Activated gamma-delta T cell (primary cell): ENCODE data around the gene EPB42.
"Not testable (repeated sequence)": the region's sequence is repeated elsewhere in the genome, so short reads cannot be mapped to it uniquely, and the experiment has no call there.

Source experiments
- DNase-seq: peaks from one replicate; lab custom pipeline; 2025; lab: John Stamatoyannopoulos, UW

Gene EPB42

DNA sequence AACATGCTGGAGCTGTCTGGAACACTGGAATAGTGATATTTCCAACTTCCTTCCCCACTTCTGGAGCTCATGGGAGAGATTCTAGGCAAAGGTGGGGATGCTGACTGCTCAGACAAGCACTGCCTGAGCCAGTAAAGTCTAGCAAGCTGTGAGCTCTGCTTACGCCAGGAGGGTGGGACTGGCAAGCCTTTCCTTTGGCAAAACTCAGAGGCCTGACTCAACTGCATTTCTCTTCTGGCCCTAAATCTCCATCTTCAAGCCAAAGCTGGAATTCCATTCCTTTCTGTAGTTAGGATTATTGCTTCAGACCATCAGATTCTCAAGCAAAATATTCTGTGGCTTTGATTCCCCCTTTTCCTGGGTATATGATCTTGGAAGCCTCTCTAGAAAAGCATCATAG is 20.3 kb upstream of the EPB42 start:
- DNase-seq, result no peak

DNA sequence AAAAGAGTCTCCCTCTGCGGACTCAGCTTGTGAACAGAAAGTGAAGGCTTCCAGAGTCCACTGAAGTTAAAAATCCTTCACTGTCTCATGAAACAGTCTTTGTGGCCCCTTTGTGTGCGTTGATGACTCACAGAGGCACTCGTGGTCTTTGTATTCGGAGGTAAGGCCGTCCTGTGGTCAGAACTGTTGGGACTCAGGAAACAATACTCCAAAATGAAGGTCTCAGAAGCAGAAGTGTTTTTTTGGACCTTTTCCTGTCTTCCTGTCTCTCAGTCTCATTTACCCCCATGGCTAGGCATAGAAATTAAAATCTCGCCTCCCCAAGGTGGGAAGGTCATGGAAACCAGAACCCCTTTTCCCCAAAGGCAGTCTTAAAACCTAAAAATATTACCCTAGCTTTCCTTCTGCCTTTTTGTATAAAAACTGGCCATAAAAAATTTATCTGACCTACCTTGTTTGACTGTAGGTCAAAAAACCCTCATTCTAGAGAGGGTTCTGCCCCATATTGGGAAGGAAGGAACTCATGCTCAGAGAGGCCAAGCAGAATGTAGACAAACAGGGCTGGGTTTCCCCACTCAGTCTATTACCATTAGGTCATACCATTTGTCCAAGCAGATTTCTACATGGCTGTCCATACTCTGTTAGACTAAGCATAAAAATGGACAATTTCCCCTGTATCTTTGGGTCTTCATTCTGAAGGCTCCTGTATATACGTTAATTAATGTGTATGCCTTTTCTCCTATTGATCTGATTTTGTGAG is 19.1 kb upstream of the EPB42 start:
- no peak for DNase-seq

GRCh38 chr15:43238671-43239131 is 17.9 kb upstream of the EPB42 start:
- no peak for DNase-seq

DNA sequence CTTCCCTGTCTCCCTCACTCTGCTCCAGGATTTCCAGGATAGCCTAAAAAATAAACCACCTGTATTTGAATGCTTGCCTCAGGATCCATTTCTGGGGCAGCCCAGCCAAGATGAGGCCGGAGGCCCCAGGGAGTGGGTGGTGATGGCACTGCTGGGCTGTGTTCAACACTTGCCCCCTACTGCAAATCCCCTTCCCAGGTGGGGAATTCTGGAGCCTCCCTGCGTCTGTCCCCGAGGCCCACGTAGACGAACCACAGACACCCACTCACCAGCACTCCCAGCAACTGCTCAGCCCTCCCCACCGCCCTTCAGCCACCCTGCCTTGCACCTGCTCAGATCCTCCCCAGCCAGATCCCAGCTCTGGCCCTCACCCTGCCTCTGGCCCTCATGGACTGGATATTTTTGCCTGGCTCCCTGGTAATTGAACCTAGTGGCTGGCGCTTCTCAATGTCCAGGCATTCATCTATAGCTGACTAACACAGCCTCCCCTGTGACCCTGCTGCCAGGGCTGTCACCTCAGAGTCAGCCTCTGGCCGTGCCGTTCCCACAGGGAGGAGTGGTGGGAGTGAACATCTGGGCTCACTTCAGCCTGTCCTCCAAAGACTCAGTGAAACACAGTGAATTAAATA is 17.1 kb upstream of the EPB42 start:
- DNase-seq, result no peak

- DNase-seq, result no peak
Observed at GRCh38 chr15:43235536-43235935, 14.7 kb upstream of the EPB42 start.

- no peak for DNase-seq
Observed at GRCh38 chr15:43232289-43232874, 11.6 kb upstream of the EPB42 start.

DNA sequence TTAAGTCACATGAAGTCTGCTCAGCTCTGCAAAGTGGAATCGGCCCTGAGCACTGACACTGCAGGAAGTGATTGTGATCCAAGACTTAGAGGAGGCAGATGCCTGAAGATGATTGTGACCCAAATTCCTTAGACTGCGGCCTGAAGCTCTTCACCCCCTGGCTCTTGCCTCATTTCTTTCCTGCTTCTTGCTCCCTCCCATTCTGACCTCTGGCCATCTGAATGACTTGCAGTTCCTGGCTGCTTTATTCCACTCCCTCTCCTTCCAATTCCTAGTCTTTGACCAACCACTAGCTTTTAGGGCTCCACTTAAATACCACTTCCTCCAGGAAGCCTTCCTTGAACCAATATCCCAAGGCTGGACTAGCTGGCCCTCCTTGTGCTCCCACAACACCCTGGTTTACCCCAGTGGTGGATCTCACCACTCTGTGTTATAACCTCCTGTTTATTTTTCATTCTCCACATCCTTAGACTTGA is 9.9 kb upstream of the EPB42 start:
- DNase-seq, result no peak

- DNase-seq, result no peak
Observed at GRCh38 chr15:43229977-43230376, 9.2 kb upstream of the EPB42 start.

DNA sequence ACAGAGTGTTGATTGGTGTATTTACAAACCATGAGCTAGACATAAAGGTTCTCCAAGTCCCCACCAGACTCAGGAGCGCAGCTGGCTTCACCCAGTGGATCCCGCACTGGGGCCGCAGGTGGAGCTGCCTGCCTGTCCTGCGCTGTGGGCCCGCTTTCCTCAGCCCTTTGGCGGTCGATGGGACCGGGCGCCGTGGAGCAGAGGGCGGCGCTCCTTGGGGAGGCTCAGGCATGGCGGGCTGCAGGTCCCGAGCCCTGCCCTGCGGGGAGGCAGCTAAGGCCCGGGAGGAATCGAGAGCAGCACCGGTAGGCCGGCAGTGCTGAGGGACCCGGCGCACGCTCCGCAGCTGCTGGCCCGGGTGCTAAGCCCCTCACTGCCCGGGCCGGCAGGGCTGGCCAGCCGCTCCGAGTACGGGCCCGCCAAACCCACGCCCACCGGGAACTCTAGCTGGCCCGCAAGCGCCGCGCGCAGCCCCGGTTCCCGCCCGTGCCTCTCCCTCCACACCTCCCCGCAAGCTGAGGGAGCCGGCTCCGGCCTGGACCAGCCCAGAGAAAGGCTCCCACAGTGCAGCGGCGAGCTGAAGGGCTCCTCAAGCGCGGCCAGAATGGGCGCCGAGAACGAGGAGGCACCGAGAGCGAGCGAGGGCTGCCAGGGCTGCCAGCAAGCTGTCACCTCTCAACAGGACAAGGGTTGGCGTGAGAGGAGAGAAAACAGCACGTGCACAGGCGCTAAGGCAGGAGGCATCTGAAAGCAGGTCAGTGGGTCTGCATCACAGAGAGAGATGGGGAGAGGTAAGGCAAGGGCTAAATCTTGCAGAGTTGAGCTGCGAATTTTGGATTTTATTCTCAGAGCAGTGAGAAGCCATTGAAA is 5.9 kb upstream of the EPB42 start:
- no peak for DNase-seq

DNA sequence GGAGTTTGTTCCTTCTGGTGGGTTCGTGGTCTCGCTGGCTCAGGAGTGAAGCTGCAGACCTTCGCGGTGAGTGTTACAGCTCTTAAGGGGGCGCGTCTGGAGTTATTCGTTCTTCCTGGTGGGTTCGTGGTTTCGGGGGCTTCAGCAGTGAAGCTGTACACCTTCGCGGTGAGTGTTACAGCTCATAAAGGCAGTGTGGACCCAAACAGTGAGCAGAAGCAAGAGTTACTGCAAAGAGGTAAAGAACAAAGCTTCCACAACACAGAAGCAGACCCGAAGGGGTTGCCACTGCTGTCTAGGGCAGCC is 5.1 kb upstream of the EPB42 start:
- DNase-seq, result not testable (repeated sequence)

GRCh38 chr15:43225201-43225949 is 4.6 kb upstream of the EPB42 start:
- no peak for DNase-seq

GRCh38 chr15:43221422-43221821 is 604 bp upstream of the EPB42 start:
- no peak for DNase-seq

DNA sequence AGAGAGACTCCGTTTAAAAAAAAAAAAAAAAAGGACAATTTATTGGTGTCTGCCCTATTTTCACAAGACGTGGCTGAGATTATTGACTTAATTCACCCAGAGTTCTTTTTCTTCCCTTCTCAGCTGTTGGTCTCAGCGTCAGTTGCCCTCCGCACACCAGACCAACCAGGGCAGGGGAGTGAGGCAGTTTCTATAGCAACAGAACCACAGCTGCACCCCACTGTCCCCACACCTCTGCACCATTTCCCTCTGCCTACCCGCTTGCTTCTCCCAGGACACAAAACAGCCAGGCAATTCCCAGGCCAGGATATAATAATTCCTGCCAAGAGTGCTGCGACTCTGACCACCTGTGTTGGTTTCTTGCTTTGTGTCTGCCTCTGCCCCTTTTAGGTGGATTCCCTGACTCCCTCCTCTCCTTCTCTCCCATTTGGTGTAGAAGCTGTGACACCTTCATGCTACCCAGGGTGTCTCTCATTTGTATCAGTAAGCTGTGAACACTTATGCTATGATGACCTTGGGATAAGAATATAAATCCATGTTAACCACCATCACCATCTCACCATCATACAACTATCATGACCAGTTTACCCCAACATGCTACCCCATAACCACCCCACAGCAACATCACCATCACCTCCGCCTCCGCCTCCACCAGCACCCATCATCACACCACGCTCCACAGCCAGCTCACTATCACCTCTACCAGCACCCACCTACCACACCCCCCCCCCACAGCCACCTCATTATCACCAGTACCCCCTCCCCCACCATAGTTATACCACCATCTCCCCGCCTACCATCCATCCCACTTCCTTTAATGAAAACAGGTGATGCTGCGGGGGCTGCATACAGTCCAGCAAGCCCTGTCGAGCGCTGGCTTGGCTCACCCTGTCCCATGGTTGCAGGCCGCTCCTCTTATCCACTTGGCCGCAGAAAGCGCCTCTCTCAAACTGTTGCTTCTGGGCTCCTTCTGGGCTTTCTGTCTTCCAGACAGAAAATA is 589 bp downstream of the EPB42 start:
- no peak for DNase-seq

DNA sequence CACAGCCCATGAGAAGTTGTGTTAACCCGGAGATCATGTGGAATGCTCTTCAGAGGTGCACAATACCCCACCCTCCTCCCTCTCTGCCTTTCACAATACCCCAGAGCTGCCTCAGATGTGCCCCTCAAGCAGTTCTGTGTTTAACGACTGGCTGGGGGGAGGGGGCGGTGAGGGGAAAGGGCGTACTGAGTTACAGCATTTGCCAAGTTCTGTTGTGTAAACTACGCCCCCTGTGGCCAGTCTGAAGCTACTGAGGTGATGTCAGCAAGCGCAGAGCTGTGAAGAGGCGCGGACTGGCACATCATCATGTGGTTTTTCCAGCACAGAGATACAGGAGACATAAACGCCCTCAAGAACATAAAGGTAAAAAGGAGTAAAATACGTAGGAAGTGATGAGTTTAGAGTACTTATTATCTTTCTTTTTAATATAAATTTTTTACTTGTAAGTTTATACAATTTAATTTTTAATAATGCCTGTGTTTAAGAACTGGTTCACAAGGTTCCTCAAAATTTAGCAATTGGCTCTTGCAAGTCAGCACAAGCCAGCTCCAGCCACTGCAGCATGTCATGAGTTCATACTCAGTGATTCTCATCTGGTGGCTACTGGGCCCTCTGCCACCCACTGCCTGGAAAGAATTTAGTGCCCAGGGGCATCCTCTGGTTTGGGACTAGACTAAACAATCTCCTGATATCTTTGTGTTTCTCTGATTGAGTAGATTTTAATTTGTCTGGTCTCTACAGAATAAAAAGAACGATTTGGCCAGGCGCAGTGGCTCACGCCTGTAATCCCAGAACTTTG is 1.7 kb downstream of the EPB42 start:
- DNase-seq, result no peak

GRCh38 chr15:43215961-43216360 is 4.9 kb downstream of the EPB42 start:
- DNase-seq, result no peak

- DNase-seq, result no peak
Observed at GRCh38 chr15:43214592-43215295, 6.1 kb downstream of the EPB42 start.

GRCh38 chr15:43214169-43214568 is 6.6 kb downstream of the EPB42 start:
- no peak for DNase-seq

DNA sequence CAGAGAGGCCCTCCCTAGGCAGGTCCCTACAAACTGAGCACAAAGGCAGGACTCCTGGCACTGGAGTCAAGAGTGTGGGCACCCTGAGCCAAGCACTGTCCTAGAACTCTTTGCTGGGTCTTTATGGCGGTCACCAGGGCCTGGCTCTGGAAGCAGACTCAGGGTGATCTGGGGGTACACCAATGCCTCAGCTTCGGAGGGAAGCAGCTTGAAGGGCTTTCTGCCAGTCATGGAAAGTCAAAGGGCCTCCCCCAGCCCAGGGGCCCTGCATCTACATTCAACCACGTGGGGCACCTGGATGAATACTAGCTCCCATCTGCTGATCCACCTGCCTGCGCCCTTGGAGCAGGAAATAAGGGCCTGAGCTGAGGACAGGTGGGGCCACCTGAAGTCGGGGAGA is 7.4 kb downstream of the EPB42 start:
- no peak for DNase-seq

DNA sequence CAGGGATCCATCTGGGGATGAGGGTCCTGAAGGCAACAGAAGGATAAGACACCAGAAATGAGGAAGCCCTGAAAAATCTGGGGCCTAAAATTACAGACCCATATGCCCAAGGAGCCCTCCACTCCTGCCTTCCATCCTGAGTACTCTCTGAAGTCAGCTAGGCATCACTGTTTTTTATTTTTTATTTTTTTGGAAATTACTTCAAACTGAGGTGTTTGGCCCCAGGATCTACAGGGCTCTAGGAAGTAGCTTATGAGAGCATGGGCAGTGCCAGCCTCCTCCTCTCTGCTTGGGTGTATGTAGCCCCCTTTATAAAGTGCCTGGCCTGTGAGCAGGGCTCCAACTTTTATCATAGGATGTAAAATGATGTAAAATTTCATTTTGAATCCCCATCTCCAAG is 7.9 kb downstream of the EPB42 start:
- DNase-seq, result no peak
